Glomerular visceral epithelial cell (primary cell): ENCODE data around the gene PANX2.
"Not testable (repeated sequence)": the region's sequence is repeated elsewhere in the genome, so short reads cannot be mapped to it uniquely, and the experiment has no call there.

Experiments used
- DNase-seq: peaks from one replicate; pipeline ENCODE4 v3.0.0-alpha.2; 2016; ENCODE audit errors: extremely low spot score

PANX2 gene, protein sequence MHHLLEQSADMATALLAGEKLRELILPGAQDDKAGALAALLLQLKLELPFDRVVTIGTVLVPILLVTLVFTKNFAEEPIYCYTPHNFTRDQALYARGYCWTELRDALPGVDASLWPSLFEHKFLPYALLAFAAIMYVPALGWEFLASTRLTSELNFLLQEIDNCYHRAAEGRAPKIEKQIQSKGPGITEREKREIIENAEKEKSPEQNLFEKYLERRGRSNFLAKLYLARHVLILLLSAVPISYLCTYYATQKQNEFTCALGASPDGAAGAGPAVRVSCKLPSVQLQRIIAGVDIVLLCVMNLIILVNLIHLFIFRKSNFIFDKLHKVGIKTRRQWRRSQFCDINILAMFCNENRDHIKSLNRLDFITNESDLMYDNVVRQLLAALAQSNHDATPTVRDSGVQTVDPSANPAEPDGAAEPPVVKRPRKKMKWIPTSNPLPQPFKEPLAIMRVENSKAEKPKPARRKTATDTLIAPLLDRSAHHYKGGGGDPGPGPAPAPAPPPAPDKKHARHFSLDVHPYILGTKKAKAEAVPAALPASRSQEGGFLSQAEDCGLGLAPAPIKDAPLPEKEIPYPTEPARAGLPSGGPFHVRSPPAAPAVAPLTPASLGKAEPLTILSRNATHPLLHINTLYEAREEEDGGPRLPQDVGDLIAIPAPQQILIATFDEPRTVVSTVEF

DNA sequence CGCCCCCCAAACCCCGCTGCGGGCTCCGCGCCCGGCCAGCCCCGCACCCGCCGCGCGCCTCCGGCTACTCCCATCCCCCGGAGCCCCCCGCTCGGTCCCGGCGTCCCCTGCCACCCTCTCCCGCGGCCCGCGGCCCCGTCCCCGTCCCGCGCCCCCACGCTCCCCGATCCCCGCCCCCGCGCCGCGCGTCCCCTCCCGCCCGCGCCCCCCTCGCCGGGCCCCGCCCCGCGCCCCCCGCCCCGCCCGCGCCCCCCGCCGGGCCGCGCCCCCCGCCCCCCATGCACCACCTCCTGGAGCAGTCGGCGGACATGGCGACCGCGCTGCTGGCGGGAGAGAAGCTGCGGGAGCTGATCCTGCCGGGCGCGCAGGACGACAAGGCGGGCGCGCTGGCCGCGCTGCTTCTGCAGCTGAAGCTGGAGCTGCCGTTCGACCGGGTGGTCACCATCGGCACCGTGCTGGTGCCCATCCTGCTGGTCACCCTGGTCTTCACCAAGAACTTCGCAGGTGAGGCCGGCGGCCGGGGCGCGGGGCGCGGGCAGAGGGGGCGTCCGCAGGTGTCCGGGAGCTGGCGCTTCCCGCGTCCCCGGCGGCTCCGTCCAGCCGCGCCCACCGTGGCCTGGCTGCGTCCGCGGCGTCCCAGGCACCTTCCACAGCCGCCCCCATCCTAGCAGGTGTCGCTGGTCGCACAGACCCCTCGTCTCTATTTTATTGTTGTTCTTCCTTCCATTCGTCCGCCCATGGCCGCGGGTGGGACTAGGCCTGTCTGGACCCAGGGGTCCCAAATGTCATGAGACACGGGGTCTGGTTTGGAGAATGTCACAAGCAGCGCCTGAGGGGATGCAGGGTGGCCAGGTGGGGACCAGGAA, at the start of gene PANX2:
PANX2 (plus strand) TSS at position 279 of the 866 bp plus-strand sequence; CDS start at position 279, 0 bp downstream.
- no peak for DNase-seq

DNA sequence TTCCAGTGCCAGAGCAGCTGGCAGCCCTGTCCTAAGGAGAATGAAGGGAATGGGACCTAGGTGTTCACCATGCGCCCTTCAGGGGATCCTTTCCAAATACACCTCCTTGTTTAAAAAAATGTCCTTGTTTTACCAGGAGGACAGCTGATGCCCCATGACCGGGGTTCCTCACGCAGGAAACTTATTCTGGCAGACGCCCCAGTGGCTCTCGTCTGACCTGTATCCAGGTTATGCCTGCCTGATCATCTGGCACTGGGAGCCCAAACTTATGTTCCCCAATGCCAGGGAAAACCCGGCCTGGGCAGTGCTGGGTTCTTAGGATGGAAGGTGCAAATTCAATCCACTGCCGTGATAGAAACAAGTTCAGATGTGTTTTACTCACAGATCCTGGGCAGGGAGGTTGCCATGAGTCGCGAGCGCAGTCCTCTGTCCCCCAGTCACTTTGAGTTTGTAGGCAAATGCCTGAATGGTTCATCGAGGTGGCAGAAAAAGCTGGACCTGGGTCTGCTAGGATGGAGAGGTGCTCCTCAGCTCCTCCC, 49.3 kb upstream of the PANX2 start:
- no peak for DNase-seq

DNA sequence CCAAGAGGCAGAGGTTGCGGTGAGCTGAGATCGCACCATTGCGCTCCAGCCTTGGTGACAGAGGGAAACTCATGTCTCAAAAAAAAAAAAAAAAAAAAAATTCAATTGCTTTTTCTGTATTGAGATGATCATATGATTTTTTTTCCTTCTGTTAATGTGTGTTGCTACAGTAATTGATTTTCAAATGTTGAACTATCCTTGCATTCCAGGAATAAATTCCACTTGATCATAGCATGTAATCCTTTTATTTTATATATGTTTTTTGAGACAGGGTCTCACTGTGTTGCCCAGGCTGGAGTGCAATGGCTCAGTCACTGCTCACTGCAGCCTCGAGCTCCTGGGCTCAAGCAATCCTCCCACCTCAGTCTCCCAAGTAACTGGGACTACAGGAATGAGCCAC, 47.4 kb upstream of the PANX2 start:
- no peak for DNase-seq

DNA sequence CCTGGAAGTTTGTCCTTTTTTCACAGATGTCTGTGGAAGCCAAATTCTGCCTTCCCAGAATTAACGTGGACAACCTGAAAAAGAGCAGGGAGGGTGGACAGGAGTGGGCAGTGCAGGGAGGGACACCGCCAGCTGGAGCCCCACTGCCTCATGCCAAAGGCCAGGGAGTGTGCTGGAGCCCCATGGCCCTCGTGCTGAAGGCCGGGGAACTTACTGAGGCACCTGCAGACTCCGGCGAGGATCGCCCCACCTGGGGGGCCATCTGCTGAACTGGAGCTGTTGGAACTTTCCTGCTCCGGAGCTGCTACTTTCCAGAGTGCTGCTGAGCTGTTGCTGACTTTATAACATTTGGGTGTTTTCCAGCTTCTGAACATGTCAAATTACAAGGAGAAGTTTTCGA, 45.5 kb upstream of the PANX2 start:
- no peak for DNase-seq

DNA sequence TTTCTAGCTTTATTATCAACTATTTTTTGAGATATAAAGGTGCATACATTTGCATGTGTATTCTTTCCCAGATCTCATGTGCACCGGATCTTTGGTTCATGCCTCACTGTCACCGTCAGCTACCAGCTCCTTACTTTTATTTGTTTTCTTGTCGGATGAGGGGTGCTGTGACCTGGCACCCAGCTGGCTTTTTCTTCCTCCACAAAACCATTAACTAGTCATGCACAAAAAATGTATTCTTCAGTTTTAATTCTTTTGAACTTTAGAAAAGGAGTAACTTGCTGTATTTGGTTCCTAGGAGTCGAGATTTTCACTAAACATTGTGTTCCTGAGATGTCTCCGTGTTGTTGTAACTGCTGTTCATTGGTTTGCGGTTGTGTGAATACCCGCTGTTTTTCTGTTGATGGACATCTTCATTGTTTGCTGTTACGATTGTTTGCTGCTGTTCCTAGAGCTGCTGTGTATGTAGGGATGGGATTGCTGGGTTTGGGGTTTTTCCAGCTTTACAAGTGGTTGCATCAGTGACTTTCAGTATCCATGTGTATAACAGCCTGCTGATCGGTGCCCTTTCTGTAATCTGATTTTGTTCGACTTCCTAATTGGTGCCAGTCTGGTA, 41.3 kb upstream of the PANX2 start:
- no peak for DNase-seq

DNA sequence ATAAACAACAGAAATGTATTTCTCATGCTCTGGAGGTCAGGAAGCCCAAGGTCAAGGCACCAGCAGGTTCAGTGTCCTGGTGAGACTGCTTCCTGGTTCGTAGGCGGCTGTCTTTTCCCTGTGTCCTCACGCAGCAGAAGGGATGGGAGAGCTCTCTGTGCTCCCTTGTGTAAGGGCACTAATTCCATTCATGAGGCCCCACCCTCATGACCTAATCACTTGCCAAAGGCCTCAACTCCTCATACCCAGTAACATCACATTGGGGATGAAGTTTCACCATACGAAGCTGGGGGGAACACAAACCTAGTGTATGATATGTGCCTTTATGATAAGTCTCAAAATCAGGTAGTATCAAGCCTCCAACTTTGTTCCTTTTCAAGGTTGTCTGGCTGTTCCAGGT, 38.6 kb upstream of the PANX2 start:
- no peak for DNase-seq

DNA sequence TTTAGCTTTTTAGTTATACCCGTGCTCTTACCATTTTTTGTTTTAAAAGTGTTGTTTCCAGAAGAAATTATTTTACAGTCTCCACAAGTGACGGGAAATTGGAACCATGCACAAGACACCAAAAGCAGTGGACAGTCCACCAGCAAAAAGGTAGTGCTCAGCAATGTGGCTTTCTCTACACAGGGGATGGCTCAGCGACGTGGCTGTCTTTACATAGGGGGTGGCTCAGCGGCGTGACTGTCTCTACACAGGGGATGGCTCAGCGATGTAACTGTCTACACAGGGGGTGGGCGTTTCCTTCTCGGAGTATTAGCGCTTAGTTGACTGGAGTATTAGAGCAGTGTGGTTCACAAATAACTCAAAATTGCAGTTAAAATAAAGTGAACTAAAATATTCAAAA, 36.0 kb upstream of the PANX2 start:
- no peak for DNase-seq

DNA sequence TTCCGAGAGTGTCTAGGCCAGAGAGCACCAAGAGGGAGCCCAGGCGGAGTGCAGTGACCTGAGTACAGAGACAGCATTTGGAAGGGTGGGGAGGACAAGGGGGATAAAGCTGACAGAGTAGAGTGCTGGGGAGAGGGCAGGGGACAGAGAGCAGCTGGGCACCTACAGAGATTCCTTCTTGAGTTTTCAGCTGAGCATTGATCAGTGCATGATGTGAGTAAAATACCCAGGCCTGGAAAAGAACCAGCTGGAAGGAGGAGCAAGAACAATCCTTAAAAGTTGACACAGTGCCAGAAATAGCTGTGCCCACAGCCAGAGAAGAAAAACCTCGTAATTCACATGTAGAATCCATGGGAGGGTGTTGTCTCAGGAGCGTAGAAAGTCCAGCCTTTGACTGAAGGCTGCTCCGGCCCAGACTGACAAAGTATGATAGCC, 33.9 kb upstream of the PANX2 start:
- peak; percentile 11 for DNase-seq

DNA sequence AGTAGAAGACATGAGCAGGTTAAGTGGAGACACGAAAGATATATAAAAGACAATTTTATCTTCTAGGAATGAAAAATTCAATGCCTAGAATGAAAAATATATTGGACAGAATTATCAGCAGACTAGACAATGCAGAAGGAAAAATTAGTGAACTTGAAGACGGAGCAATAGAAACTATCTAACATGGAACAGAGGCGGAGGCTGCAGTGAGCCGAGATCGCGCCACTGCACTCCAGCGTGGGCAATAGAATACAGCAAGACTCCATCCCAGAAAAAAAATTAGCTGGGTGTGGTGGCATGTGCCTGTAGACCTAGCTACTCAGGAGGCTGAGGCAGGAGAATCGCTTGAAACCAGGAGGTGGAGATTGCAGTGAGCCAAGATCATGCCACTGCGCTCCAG, 33.3 kb upstream of the PANX2 start:
- DNase-seq: not testable (repeated sequence)

DNA sequence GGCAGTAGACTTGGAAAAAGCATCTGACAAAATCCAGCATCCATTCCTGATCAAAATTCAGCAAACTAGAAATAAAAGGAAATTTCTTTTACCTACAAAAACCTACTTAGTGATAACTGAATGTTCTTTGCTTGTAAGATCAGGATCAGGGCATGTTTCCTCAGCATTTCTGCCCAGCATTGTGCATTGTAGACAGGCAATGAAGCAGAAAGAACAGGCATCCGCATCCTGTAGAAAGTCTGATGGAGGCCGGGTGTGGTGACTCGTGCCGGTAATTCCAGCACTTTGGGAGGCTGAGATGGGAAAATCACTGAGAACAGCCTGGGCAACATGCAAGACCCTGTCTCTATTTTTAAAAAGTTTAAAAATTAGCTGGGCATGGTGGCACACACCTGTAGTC, 32.5 kb upstream of the PANX2 start:
- DNase-seq: peak; percentile 11

DNA sequence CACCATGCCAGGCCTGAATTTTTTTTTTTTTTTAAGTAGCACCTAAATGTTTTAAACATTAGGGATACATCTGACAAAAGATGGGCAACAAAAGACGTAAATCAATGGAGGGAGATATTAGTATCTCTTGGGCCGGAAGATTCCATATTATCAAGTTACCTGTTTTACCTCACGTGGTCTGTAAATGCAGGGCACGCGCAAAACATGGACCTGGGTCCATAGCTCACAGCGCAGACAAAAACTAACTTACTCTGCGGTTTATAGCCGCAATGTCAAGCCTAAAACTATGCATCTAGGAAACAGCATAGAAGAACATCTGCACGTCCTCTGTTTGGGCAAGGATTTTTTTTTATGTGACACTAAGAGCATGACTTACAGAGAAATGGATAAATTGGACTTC, 31.5 kb upstream of the PANX2 start:
- DNase-seq: no peak

DNA sequence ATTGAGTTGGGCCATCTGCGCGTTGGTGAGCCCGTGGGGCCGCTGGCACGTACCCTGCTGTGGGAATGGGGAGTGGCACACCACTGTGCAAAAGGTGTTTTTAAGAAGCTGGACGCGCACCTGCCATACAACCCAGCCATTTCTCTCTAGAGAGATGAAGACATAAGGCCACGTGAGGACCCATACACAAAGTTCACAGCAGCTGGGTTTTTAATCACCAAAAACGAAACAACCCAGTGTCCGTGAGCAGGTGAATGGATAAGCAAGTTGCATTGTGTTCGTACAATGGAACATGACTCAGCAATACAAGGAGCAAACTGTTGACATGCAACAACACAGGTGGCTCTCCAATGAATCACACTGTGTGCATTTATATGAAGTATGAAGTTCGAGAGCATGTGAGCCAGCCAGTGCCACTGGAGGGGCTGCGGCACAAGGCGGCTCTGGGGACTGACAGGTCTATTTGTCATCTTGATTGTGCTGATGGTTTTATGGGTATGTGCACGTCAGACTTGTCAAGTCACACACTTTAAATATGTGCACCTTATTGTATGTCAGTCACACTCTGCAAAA, 30.6 kb upstream of the PANX2 start:
- DNase-seq: no peak

DNA sequence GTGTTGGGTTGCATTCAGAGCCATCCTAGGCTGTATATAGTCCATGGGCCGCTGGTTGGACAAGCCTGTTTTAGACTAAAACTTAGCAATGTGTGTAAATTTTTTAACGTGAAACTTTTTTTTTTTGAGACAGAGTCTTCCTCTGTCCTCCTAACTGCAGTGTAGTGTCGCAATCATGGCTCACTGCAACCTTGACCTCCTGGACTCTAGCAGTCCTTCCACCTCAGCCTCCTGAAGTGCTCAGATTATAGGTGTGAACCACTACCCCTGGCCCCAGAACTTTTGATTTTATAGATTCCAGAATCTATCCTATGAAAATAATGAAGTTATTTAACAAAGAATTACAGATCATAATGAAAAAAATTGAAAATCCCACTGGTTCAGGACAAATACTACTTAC, 29.9 kb upstream of the PANX2 start:
- no peak for DNase-seq

DNA sequence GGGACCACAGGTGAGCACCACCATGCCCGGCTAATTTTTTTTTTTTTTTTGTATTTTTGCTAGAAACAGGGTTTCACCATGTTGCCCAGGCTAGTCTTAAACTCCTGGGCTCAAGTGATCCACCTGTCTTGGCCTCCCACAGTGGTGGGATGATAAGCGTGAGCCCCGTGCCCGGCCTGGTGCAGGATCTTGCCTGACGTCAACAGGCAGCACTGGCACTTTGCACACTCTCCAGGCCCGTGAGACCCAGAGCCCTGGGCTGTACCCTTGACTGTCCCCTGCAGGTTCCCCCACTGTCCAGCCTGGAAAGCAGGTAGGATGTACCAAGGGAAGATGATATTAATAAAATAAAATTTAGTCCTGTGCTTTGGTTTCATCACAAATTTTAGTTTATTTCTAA, 29.1 kb upstream of the PANX2 start:
- DNase-seq: no peak

DNA sequence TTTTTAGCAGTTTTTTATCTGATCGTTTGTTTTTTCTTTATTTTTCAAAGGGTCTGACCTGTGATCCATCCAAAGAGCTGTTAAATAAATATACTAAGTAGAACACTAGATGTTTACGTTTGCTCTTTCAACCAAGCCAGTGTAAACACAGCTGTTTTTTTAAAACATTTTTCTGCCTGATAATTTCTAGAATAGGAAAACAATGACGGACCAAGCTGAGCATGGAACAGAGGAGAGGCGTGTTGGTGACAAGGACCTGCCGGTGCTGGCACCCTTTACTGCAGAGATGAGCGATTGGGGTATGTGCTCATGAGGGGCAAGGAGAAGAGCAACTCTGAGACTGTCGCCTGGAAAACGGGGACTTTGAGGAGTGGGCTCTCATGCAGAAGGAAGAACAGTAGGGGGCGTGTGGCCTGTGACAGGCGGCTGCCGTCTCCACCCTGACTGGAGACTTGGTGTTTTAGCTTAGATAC, 28.6 kb upstream of the PANX2 start:
- no peak for DNase-seq

DNA sequence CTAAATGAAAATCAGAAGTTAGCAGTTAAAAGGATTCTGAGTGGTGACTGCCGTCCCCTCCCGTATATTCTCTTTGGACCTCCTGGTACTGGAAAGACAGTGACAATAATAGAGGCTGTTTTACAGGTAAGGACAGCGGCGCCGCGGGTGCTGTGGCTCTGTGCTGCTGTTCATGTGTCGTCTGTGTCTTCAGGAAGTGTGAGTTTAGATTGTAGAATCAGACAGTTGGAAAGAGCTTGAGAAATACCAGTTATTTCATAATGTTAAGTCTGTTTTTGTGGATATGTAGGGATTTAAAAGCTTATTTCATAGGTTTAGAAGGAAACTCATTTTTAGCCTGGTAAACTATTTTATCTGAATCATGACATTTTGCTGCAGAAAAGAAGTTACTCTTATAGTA, 27.4 kb upstream of the PANX2 start:
- no peak for DNase-seq

DNA sequence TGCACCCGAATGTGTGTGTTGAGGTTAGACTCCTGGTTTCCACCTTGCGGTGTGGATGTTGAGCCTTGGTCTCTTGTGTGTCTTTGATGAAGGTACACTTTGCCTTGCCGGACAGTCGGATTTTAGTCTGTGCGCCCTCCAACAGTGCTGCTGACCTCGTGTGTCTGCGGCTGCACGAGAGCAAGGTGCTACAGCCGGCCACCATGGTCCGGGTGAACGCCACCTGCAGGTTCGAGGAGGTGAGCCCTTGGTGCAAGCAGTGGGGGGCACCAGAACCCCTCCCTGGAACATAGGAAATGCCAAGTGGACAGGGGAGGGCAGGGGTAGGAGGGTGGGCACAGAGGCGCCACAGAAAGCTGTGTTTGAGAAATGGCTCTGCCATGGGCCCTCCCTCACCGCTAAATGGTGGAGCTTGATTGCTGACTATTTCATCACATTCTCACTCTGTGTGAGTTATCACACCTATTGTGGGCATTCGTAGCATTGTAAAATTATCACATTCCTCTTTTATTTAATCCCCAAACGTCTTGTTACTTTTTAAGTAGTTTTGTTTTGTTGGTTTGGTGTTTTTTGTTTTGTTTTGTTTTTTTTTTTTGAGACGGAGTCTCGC, 26.4 kb upstream of the PANX2 start:
- no peak for DNase-seq

DNA sequence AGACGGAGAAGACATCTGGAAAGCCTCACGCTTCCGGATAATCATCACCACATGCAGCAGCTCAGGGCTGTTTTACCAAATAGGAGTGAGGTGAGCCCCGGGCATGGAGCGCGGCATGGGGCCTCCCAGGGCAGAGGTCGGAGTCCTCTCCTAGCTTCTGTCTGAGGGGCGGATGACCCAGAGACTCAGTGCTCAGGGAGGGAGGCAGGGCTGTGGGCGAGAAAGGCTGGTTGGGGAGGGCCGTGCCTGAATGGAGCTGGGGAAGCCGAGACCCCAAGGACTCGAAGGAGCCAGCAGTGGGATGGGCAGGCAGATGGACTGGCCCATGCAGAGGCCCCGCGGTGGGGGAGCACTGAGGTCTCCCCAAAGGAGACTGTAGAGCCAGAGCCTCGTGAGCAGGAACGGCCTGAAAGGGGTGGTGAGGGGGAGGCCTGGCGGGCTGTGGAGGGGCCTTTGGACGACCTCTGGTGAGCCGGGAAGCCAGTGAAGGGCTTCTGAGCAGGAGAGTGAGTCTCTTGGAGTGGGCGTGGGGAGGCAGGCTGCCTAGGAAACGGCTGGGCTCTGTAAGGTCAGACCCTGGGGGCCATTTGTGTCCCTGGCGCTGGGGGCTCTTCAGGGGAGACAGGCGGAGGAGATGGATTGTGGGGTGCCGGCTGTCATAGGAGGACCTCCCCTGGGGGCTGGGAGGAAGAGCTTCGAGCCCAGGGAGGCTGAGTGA, 24.7 kb upstream of the PANX2 start:
- no peak for DNase-seq

DNA sequence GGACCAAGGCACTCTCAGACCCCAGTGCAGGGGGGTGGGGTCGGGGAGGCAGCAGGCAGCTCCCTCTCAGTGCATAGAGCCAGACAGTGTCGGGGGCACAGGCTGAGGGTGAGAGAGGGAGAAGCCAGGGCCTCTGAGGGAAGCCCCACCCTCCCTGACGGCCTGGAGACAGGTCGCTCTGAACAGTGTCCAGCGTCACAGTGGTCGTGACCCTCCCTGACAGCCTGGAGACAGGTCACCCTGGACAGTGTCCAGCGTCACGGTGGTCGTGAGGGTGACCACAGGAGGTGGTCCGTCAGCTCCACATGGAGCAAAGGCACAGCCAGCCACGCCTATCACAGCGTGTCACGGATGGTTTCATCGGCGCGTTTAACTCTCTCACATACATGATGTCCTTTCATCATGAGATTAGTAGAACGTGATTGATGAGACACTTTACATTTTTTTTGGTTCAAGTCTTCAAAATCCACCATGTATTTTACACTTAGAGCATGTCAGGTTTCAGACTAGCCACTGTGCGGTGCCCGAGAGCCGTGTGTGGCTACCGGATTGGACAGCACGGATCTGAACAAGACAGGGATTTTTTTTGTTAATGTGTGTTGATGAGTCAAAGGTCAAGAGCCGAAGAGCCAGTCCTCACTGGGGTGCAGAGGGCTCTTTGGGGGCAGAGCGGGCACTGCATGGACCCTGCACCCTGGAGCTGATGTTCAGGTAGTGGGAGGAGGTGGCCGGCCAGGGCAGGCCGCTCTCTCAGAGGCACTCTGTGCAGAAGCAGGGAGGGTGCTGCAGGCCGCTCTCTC, 23.9 kb upstream of the PANX2 start:
- peak; percentile 58 for DNase-seq
